HAP-1 (cell line): ENCODE results near the gene SRSF8.
"Not testable (repeated sequence)": the region's sequence is repeated elsewhere in the genome, so short reads cannot be mapped to it uniquely, and the experiment has no call there.

Experiments
- DNase-seq, 2 experiments: peaks; one replicate each; pipeline ENCODE4 v3.0.0-alpha.2; 2016 to 2020; ENCODE audit warnings: low spot score in 2 of 2
- H3K27me3 ChIP-seq: fragments of 250-450 bp; sonication (Bioruptor Pico); 2 replicates; pipeline ENCODE4 v1.5.1; 2020; ENCODE audit warnings: low read depth, mild to moderate bottlenecking, moderate library complexity
- H3K36me3 ChIP-seq: fragments of 250-450 bp; sonication (Bioruptor Pico); replicated peaks from 2 replicates; pipeline ENCODE4 v1.5.1; 2020; ENCODE audit warnings: mild to moderate bottlenecking
- H3K4me1 ChIP-seq: fragments of 250-450 bp; sonication (Bioruptor Pico); 2 replicates; pipeline ENCODE4 v1.5.1; 2020; ENCODE audit warnings: mild to moderate bottlenecking
- H3K4me3 ChIP-seq: fragments of 250-450 bp; sonication (Bioruptor Pico); 2 replicates; pipeline ENCODE4 v1.5.1; 2020; ENCODE audit warnings: mild to moderate bottlenecking, moderate library complexity
- H3K9me3 ChIP-seq: fragments of 250-450 bp; sonication (Bioruptor Pico); 2 replicates; pipeline ENCODE4 v1.5.1; 2020; ENCODE audit warnings: mild to moderate bottlenecking, moderate library complexity
- in situ Hi-C: fragments of 300-500 bp; cut with MboI; formaldehyde crosslinking; loops from 3 replicates; pipeline ENCODE4 v1.14.3; 2020; ENCODE audit warnings: low sequenced_read_pairs, inconsistent platforms, mixed read lengths

Gene SRSF8

GRCh38 chr11:95066716-95067038 is at the start of gene SRSF8:
TSS of gene SRSF8 (plus strand) at chr11:95066919. CDS start at chr11:95067227, 308 bp downstream.
- in situ Hi-C loops, result no loop called here
- peaks cover 7% of the 10 kb centered on the region; the same call in 1 of the 2 replicates for H3K4me1 ChIP-seq
- no peaks in the 10 kb centered on the region for H3K9me3 ChIP-seq
- peak within 1 kb of the TSS; percentile 60 for H3K4me3 ChIP-seq
- no peaks in the 10 kb centered on the region; the same call in 1 of the 2 replicates for H3K36me3 ChIP-seq
- peaks cover 8% of the 10 kb centered on the region for H3K27me3 ChIP-seq
- peak in 1 of 2 experiments; percentile 28 for DNase-seq

GRCh38 chr11:95021468-95021867 is 45.3 kb upstream of the SRSF8 start:
- DNase-seq, H3K27me3 ChIP-seq, H3K4me3 ChIP-seq, in situ Hi-C loops, H3K4me1 ChIP-seq, H3K9me3 ChIP-seq, H3K36me3 ChIP-seq: not testable (repeated sequence)

GRCh38 chr11:95024958-95025357 is 41.8 kb upstream of the SRSF8 start, which contains the start of gene KDM4E:
TSS of gene KDM4E (plus strand) at chr11:95025258. CDS start at chr11:95025558, 300 bp downstream.
- no peaks in the 10 kb centered on the region for H3K27me3 ChIP-seq
- no peak within 1 kb of the TSS for H3K4me3 ChIP-seq
- no peaks in the 10 kb centered on the region for H3K9me3 ChIP-seq
- in situ Hi-C loops, result no loop called here
- H3K4me1 ChIP-seq, result no peaks in the 10 kb centered on the region
- DNase-seq, result no peak
- H3K36me3 ChIP-seq, result no peaks in the 10 kb centered on the region

GRCh38 chr11:95025594-95025993 is 41.1 kb upstream of the SRSF8 start:
- H3K9me3 ChIP-seq, result not testable (repeated sequence)

GRCh38 chr11:95028357-95028756 is 38.4 kb upstream of the SRSF8 start:
- Histone ChIP-seq H3K9me3 (no peaks in the 10 kb centered on the region), H3K4me3 (no peak overlapping the region), H3K27me3 (no peaks in the 10 kb centered on the region), H3K4me1 (no peaks in the 10 kb centered on the region), H3K36me3 (no peaks in the 10 kb centered on the region)
- in situ Hi-C loops, result no loop called here
- no peak for DNase-seq

More at GRCh38 chr11:95025594-95025993, 41.1 kb upstream of the SRSF8 start:
- H3K27me3 ChIP-seq, H3K4me3 ChIP-seq, H3K36me3 ChIP-seq, DNase-seq, in situ Hi-C loops, H3K4me1 ChIP-seq: not testable (repeated sequence)

- no peaks in the 10 kb centered on the region for H3K4me1 ChIP-seq
- DNase-seq, result no peak
- H3K36me3 ChIP-seq, result no peaks in the 10 kb centered on the region
- in situ Hi-C loops, result no loop called here
- H3K4me3 ChIP-seq, result no peak overlapping the region
- H3K27me3 ChIP-seq, result peaks cover 2% of the 10 kb centered on the region; the same call in 1 of the 2 replicates
- H3K9me3 ChIP-seq, result no peaks in the 10 kb centered on the region
Observed at GRCh38 chr11:95033051-95033450, 33.7 kb upstream of the SRSF8 start.

GRCh38 chr11:95035316-95035715 is 31.4 kb upstream of the SRSF8 start:
- in situ Hi-C loops, result no loop called here
- H3K9me3 ChIP-seq, result no peaks in the 10 kb centered on the region
- peaks cover 2% of the 10 kb centered on the region; the same call in 1 of the 2 replicates for H3K27me3 ChIP-seq
- DNase-seq, result no peak
- no peaks in the 10 kb centered on the region for H3K4me1 ChIP-seq
- no peak overlapping the region for H3K4me3 ChIP-seq
- no peaks in the 10 kb centered on the region for H3K36me3 ChIP-seq

- DNase-seq, H3K4me1 ChIP-seq, H3K9me3 ChIP-seq, in situ Hi-C loops, H3K36me3 ChIP-seq, H3K4me3 ChIP-seq, H3K27me3 ChIP-seq: not testable (repeated sequence)
Observed at GRCh38 chr11:95037356-95038035, 29.2 kb upstream of the SRSF8 start.

- DNase-seq, result no peak
- in situ Hi-C loops, result no loop called here
- no peaks in the 10 kb centered on the region for H3K36me3 ChIP-seq
Observed at GRCh38 chr11:95042239-95042638, 24.5 kb upstream of the SRSF8 start.

GRCh38 chr11:95042906-95043305 is 23.8 kb upstream of the SRSF8 start:
- no peak overlapping the region for H3K4me3 ChIP-seq
- DNase-seq, result no peak
- no peaks in the 10 kb centered on the region for H3K4me1 ChIP-seq
- H3K27me3 ChIP-seq, result peaks cover 15% of the 10 kb centered on the region; the same call in 1 of the 2 replicates
- no peaks in the 10 kb centered on the region for H3K9me3 ChIP-seq
- in situ Hi-C loops, result no loop called here
- no peaks in the 10 kb centered on the region for H3K36me3 ChIP-seq

More at GRCh38 chr11:95042239-95042638, 24.5 kb upstream of the SRSF8 start:
- H3K27me3 ChIP-seq, result peaks cover 15% of the 10 kb centered on the region; the same call in 1 of the 2 replicates
- no peaks in the 10 kb centered on the region for H3K4me1 ChIP-seq
- no peaks in the 10 kb centered on the region for H3K9me3 ChIP-seq
- no peak overlapping the region for H3K4me3 ChIP-seq

GRCh38 chr11:95044010-95044409 is 22.7 kb upstream of the SRSF8 start:
- Histone ChIP-seq H3K27me3 (peaks cover 15% of the 10 kb centered on the region; the same call in 1 of the 2 replicates), H3K36me3 (no peaks in the 10 kb centered on the region), H3K9me3 (no peaks in the 10 kb centered on the region), H3K4me1 (no peaks in the 10 kb centered on the region), H3K4me3 (no peak overlapping the region)
- no peak for DNase-seq
- in situ Hi-C loops, result no loop called here

- Histone ChIP-seq H3K27me3 (peaks cover 15% of the 10 kb centered on the region; the same call in 1 of the 2 replicates), H3K4me3 (no peak overlapping the region), H3K4me1 (no peaks in the 10 kb centered on the region), H3K9me3 (no peaks in the 10 kb centered on the region), H3K36me3 (no peaks in the 10 kb centered on the region)
- DNase-seq, result no peak
- in situ Hi-C loops, result no loop called here
Observed at GRCh38 chr11:95045812-95046211, 20.9 kb upstream of the SRSF8 start.

- peaks cover 12% of the 10 kb centered on the region; the same call in 1 of the 2 replicates for H3K27me3 ChIP-seq
- H3K36me3 ChIP-seq, H3K4me1 ChIP-seq, H3K9me3 ChIP-seq, in situ Hi-C loops, DNase-seq, H3K4me3 ChIP-seq: not testable (repeated sequence)
Observed at GRCh38 chr11:95049122-95049521, 17.6 kb upstream of the SRSF8 start, which contains the start of gene KDM4F. TSS of gene KDM4F (plus strand) at chr11:95049422.

- Histone ChIP-seq H3K4me3 (no peak overlapping the region), H3K4me1 (no peaks in the 10 kb centered on the region), H3K27me3 (peaks cover 14% of the 10 kb centered on the region), H3K9me3 (no peaks in the 10 kb centered on the region), H3K36me3 (no peaks in the 10 kb centered on the region)
- in situ Hi-C loops, result no loop called here
- no peak for DNase-seq
Observed at GRCh38 chr11:95050595-95051202, 16.0 kb upstream of the SRSF8 start.
